ENCODE results near the gene ZNF189. TPM values are rescaled to one million over a fixed set of nuclear protein-coding genes. Genes with fewer than 3 reads are reported as not detected.

Gene ZNF189
- polyA plus RNA-seq, 2 of the 4 experiments (the other 2 are of a cell fraction) = 8.8 to 13.9 TPM

DNA sequence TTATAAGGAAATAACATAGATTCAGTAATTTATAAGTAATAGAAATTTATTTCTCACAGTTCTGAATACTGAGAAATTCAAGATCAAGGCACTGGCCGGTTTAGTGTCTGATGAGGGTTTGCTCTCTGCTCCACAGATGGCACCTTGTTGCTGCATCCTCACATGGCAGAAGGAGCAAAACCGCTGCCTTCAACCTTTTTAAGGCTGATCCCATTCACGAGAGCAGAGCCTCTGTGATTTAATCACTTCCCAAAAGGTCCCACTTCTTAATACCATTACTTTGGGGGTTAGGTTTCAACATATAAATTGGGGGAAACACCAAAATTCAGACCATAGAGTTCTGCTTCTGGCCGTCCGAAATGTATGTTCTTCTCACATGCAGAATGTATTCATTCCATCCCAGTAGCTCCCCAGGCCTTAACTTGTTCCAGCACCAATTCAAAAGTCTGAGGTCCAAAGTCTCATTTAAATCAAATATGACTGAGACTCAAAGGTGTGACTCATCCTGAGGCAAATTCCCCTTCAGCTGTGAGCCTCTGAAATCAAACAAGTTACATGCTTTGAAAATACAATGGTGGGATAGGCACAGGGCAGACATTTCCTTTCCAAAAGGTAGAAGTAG, 44.4 kb upstream of the ZNF189 start (continued):
- no peak for TF ChIP-seq TFCP2L1 (CRISPR knock-in tag; IDR thresholded peaks at IDR 0.05)
- no peak for TF ChIP-seq HOXA7 (CRISPR knock-in tag; IDR thresholded peaks at IDR 0.05)
- TF ChIP-seq RNF2 (IDR thresholded peaks at IDR 0.05; ENCODE audit: borderline replicate concordance, low read depth) = no peak
- peak; percentile 67 for TF ChIP-seq FOSL2 (IDR thresholded peaks at IDR 0.05)
- TF ChIP-seq FOSL2 (CRISPR knock-in tag; IDR thresholded peaks at IDR 0.05) = peak; percentile 95
- no peak for TF ChIP-seq ZC3H11A (IDR thresholded peaks at IDR 0.05)
- no peak for TF ChIP-seq PHF8 (IDR thresholded peaks at IDR 0.05; ENCODE audit: borderline replicate concordance, low read depth)
- no peak for TF ChIP-seq EHF (CRISPR knock-in tag; IDR thresholded peaks at IDR 0.05)
- TF ChIP-seq JUN (IDR thresholded peaks at IDR 0.05) = peak in 1 of 2 experiments; percentile 41; a peak in 1 of 5 replicates
- no peak for TF ChIP-seq ZFP36 (IDR thresholded peaks at IDR 0.05; ENCODE audit: borderline replicate concordance, partially characterized antibody)
- TF ChIP-seq KDM5A (IDR thresholded peaks at IDR 0.05) = no peak
- TF ChIP-seq, protein P1, sequence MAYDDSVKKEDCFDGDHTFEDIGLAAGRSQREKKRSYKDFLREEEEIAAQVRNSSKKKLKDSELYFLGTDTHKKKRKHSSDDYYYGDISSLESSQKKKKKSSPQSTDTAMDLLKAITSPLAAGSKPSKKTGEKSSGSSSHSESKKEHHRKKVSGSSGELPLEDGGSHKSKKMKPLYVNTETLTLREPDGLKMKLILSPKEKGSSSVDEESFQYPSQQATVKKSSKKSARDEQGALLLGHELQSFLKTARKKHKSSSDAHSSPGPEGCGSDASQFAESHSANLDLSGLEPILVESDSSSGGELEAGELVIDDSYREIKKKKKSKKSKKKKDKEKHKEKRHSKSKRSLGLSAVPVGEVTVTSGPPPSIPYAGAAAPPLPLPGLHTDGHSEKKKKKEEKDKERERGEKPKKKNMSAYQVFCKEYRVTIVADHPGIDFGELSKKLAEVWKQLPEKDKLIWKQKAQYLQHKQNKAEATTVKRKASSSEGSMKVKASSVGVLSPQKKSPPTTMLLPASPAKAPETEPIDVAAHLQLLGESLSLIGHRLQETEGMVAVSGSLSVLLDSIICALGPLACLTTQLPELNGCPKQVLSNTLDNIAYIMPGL (CRISPR knock-in tag; IDR thresholded peaks at IDR 0.05; ENCODE audit: borderline replicate concordance) = no peak

DNA sequence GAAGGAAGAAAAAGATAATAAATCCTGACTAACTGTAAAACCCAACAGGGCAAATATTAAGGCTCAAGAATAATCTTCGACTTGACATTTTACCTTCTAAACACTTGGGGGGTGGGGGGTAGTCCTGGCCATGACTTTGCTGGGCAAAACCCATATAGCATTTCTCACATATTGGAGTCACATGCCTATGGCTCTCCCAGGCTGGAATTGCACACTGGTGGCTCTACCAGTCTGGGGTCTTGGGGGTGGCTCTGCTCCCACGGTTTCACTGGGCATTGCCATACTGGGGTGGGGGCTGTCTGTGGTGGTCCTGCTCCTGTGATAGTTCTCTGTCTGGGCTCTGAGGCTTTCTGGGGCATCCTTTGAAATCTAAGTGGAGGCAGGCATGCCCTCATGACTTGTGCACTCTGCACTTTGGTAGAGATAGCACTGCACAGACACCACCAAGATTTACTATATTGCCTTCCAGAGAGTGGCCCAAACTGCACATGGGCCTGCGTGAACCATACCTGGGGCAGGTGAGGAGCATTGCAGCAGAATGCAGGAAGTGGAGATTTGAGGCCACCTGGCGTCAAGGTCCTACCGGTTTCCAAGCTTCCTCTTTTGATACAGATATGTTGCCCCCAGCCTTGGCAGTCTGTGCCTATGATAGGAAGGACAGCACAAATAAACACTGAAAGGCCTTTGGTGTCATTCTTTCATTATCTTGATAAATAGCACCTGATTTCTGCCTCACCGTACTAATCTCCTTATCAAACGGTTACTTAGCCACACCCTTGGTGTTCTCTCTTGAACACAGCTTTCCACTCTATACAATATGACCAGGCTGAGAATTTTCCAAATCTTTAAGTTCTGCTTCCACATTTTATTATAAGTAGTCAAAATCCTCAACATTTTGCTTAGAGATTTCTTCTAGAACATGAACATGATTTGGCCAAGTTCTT, 43.6 kb upstream of the ZNF189 start:
- Histone ChIP-seq H3K4me1 (peaks cover 28% of the 10 kb centered on the region), H3K27ac (peak overlapping the region; percentile 96 to 98), H3K4me3 (no peak overlapping the region), H3K9me3 (peaks cover 15% of the 10 kb centered on the region; the same call in 2 of the 3 replicates), H3K4me2 (peak overlapping the region; percentile 74)
- ATAC-seq (peak; percentile 80 to 81; a peak in 5 of 6 replicates), FAIRE-seq (peak; percentile 56), DNase-seq (ENCODE audit: low read depth in 1 of 2, low spot score in 1 of 2) (no peak)
- ChIA-PET CTCF (interaction anchor here (1.3 kb wide), 1 partner anchor 22 kb away, joined by 4 read pairs; no protein-coding TSS in a partner anchor), POLR2A (interaction anchor here (1.0 kb wide), 1 partner anchor 31 kb away, joined by 3 read pairs; no protein-coding TSS in a partner anchor)
- WGBS (ENCODE audit: missing lambda C conversion rate) = 56% methylated on average over 7 of the region's 7 CpGs
- no peak for TF ChIP-seq NPAS2 (CRISPR knock-in tag; IDR thresholded peaks at IDR 0.05; ENCODE audit: borderline replicate concordance)
- no peak for TF ChIP-seq HDAC2 (IDR thresholded peaks at IDR 0.05)
- TF ChIP-seq KDM1A (IDR thresholded peaks at IDR 0.05; ENCODE audit: low read depth) = no peak
- TF ChIP-seq RAD21 (conservative IDR thresholded peaks at IDR 0.05 in 1 of 2, IDR thresholded peaks at IDR 0.05 in 1 of 2) = 0 out of 5 replicates have a peak, but pooled peaks of 1 of the 2 experiments have one; percentile 8
- no peak for TF ChIP-seq EHMT2 (IDR thresholded peaks at IDR 0.05; ENCODE audit: low read depth)
- no peak for TF ChIP-seq MYC (IDR thresholded peaks at IDR 0.05; ENCODE audit: borderline replicate concordance, low read length)
- TF ChIP-seq CBX2 (IDR thresholded peaks at IDR 0.05; ENCODE audit: borderline replicate concordance, low read depth) = no peak
- TF ChIP-seq BHLHE40 (IDR thresholded peaks at IDR 0.05; ENCODE audit: low read depth, low read length) = no peak
- TF ChIP-seq EP300 (IDR thresholded peaks at IDR 0.05) = 0 out of 5 replicates have a peak, but pooled peaks of 1 of the 2 experiments have one; percentile 38
- no peak for TF ChIP-seq HEYL (CRISPR knock-in tag; IDR thresholded peaks at IDR 0.05)
- no peak for TF ChIP-seq TFCP2L1 (CRISPR knock-in tag; IDR thresholded peaks at IDR 0.05)
- no peak for TF ChIP-seq FOSB (CRISPR knock-in tag; IDR thresholded peaks at IDR 0.05)
- TF ChIP-seq FOXS1 (CRISPR knock-in tag; IDR thresholded peaks at IDR 0.05) = no peak
- TF ChIP-seq TP53 (CRISPR knock-in tag; IDR thresholded peaks at IDR 0.05) = no peak
- no peak for TF ChIP-seq RFX5 (IDR thresholded peaks at IDR 0.05)
- no peak for TF ChIP-seq CTCF (IDR thresholded peaks at IDR 0.05)
- TF ChIP-seq JUN (IDR thresholded peaks at IDR 0.05) = peak in 1 of 2 experiments; percentile 8; a peak in 1 of 5 replicates
- no peak for TF ChIP-seq RARB (CRISPR knock-in tag; IDR thresholded peaks at IDR 0.05)
- no peak for TF ChIP-seq ATOH8 (CRISPR knock-in tag; IDR thresholded peaks at IDR 0.05; ENCODE audit: low read depth)
- TF ChIP-seq CBX8 (IDR thresholded peaks at IDR 0.05) = no peak
- TF ChIP-seq CEBPB (IDR thresholded peaks at IDR 0.05) = no peak
- no peak for TF ChIP-seq RCOR1 (IDR thresholded peaks at IDR 0.05; ENCODE audit: low read depth, low read length)
- no peak for TF ChIP-seq MAZ (IDR thresholded peaks at IDR 0.05; ENCODE audit: borderline replicate concordance, low read depth, low read length)
- no peak for TF ChIP-seq POLR2A (IDR thresholded peaks at IDR 0.05; ENCODE audit: low read length)

All from A549 (cell line).